Activated CD8-positive, alpha-beta memory T cell treated with anti-CD3 and anti-CD28 coated beads, Interleukin-2, amount 50 U/mL, for 1 hour (primary cell): ENCODE data around the gene CALHM3.
"Not testable (repeated sequence)": the region's sequence is repeated elsewhere in the genome, so short reads cannot be mapped to it uniquely, and the experiment has no call there.

Source experiments
- DNase-seq: peaks from one replicate; pipeline ENCODE4 v3.0.0-alpha.2; 2020; ENCODE audit errors: extremely low read depth

CALHM3 gene, protein sequence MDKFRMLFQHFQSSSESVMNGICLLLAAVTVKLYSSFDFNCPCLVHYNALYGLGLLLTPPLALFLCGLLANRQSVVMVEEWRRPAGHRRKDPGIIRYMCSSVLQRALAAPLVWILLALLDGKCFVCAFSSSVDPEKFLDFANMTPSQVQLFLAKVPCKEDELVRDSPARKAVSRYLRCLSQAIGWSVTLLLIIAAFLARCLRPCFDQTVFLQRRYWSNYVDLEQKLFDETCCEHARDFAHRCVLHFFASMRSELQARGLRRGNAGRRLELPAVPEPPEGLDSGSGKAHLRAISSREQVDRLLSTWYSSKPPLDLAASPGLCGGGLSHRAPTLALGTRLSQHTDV

DNA sequence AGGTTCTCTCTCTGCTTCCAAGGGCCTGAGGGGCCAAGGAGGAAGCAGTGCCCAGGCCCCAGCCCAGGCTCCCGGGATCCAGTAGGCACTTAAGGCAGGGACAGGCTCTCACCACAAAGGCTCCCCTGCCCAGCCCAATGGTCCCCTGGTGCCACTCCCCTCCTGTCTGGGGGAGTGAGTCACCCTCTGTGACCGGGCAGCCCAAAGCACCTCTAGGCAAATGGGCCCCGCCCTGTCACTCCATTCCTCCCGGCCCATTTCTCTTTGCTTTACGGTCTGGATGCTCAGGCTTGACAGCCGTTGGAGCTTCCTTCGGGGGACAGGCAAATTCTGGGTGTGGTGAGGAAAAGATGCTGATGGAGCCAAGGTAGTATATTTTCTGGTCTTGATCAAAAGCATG is at the start of gene CALHM3:
Gene CALHM3, minus strand, starts transcription at position 106 of the 400 bp plus-strand sequence. CDS start 208 bp downstream, outside the sequence.
- DNase-seq = no peak

DNA sequence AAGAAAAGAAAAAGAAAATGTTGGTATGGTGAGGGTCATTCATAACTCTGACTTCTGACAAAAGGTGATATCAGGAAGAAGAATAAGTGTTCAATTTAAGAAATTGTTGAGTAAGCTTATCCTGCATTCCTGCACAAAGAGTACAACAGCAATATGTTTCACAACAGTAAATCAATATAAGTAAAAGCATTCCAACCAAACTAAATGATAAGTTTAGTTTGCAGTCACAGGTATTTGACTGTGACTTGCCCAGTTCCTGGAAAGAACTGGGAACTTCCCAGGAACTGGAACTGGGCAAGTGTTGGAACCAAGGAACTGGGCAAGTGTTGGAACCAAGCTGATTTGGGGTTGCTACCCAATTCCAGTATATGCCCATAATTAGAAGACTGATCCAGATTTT is 49.5 kb upstream of the CALHM3 start:
- no peak for DNase-seq

DNA sequence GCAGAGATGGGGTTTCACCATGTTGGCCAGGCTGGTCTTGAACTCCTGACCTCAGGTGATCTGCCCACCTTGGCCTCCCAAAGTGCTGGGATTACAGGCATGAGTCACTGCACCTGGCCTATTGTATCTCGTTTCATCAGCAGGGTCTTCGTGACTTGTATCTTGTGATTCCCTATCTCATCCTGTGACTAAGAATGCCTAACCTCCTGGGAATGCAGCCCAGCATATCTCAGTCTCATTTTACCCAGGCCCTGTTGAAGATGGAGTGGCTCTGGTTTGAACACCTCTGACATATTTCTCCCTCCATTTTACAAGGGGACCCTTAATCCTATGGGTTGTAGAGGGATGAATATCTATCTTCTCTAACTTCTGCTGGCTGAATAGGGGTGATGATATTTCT is 48.4 kb upstream of the CALHM3 start:
- DNase-seq = not testable (repeated sequence)

DNA sequence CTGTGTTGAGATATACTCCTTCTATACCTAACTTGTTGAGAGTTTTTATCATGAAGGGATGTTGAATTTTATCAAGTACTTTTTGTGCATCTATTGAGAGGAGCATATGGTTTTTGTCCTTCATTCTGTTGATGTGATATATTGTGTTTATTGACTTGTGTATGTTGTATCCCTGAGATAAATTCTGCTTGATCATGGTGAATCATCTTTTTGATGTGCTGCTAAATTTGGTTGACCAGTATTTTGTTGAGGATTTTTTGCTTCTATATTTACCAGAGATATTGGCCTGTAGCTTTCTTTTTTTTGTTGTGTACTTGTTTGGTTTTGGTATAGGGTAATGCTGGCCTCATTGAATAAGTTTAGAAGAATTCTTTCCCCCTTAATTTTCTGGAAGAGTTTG is 46.9 kb upstream of the CALHM3 start:
- DNase-seq = no peak

DNA sequence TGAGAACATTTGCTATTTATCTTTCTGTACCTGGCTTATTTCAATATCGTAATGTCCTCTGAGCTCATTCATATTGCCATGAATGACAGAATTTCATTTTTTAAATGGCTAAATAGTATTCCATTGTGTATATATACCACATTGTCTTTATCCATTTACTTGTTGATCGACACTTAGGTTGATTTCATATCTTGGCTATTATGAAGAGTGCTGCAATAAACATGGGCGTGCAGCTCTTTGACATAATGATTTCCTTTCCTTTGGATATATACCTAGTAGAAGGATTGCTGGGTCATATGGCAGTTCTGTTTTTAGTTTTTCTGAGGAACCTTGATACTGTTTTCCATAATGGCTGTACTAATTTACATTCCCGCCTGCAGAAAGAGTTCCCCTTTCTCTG is 44.6 kb upstream of the CALHM3 start:
- no peak for DNase-seq

DNA sequence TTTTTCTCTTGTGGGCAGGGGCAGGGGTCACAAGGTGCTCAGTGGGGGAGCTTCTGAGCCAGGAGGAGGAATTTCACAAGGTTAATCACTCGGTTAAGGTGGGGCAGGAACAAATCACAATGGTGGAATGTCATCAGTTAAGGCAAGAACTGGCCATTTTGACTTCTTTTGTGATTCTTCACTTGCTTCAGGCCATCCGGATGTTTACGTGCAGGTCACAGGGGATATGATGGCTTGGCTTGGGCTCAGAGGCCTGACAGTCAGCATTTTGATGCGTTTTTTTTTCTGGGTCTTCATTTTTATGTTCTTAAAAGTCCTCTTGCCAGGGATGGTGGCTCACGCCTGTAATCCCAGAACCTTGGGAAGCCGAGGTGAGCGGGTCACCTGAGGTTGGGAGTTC is 43.0 kb upstream of the CALHM3 start:
- DNase-seq = not testable (repeated sequence)

DNA sequence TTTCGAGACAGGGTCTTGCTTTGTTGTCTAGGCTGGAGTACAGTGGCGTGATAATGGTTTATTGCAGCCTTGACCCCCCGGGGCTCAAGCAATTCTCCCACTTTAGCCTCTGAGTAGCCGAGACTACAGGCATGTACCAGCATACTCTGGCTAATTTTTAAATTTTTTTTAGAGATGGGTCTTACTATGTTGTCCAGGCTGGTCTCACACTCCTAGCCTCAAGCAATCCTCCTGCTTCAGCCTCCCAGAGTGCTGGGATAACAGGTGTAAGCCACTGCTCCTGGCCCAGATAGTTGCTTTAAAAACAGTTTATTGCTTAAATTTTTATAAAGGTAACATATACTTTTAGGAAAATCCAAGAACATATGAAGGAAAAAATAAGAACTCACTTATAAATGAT is 40.8 kb upstream of the CALHM3 start:
- no peak for DNase-seq

DNA sequence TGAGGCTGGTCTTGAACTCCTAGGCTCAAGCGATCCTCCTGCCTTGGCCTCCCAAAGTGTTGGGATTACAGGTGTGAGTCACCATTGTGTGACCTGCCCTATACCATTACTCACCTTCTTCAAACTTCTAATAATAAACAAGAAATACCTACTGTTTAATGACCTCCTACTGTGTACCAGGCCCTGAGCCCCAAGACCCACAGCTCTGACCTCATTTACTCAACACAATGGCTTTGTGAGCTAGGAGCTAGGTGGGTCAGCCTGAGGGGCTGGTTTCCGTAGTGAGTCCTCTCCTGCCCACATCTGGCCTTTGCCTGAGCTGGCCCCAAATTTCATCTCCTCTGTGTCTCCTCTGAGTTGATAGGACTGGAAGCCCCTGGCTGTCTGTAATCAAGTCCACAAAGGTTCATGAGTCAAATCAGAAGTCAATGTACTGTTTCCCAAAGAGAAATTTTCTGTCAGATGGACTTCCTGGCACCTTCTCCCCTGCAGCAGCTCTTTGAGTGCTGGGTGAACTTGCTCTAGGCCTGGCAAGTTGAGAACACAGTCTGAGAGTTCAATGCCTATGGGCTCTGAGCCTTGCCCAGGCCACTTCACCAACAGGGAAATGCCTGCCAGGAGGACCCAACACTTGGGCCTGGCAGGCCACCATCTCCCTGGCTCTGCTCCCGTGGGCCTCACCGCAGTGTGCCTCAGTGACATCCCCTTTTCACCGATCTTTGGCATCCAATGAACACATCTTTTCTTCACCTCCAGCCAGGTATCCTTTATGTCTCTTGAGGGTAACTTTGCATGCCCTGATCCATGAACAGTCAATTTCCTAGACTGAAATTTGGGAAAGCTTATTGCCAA is 38.4 kb upstream of the CALHM3 start:
- DNase-seq = no peak

DNA sequence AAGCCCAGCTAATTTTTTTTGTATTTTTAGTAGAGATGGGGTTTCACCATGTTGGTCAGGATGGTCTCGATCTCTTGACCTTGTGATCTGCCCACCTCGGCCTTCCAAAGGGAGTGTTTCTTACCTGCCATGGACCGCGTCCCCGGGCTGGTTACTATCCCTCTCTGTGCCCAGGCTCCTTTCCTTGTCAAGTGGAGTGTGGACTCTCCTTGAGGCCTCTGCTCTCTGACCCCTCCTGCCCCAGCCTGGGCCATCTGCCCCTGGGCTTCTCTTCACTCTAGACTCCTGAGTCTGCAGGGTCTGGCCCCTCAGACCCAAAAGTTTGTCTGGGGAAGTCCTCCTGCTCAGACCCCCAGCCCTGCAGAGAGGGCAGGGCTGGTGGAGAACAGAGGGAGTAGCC is 35.2 kb upstream of the CALHM3 start:
- no peak for DNase-seq

DNA sequence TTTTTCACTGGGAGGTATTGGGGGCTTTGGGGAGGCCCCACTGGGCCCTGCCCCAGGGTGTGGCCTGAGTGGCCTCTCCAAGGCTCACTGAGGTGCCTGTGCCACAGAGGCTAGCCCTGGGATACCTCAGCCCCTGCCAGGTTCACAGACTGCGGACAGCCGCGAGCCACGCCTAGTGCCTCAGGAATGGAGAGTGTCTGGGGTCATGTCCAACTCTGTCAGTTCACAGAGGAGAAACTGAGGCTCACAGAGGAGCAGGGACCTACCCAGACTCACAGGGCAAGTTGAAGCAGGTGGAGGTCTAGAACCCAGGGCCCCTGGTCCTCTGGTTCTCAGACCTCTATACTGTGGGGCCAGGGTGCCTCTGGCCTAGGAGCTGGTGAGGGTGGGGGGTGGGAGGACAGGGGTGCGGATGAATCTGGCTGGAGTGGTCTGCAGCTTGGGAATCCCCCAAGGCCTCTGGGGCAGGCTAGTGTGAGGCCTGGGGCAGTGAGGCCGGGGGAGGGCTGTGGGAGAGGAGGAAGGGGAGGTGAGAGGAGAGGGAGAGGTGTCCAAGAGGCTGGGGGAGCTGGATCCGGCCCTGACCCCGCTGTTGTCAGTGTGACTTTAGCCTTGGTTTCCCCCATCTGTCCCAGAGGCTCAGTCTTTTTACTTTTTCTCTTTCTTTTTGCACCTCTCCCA is 34.5 kb upstream of the CALHM3 start:
- DNase-seq = no peak

DNA sequence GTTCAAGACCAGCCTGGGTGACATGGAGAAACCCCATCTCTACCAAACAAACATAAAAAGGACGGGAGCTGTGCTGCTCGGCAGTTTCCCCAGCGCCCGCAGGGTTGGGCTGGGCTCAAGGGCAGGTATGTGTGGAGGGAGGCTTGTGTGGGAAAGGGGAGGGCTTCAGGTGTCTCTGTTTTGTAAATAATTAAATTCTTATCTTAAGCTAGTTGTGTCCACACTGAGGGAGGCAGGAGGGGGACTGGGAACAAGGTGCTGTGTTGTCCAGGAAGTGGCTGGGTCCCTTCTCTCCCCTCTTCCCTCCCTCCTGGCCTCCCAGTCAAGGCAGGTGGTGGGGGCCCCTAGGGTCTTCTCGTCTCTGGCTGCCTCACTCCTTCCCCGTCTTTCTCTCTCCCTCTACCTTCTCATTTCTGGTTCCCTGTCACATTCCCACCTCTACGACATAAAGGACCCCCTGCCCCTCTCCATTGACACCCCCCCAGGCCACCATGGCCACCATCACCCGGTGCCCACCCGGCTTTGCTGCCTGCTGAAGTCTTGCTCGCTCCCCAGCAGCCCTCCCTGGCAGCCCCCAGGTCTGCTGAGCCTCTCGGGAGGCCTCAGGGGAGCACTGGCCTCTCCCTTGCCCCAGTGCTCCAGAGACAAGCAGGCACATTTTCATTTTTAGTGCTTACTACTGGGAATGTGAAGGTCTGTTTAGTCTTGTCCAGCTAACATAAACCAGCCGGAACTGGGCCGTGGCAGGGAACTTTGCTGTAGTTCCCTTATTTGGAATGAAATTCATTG is 33.7 kb upstream of the CALHM3 start:
- DNase-seq = no peak

DNA sequence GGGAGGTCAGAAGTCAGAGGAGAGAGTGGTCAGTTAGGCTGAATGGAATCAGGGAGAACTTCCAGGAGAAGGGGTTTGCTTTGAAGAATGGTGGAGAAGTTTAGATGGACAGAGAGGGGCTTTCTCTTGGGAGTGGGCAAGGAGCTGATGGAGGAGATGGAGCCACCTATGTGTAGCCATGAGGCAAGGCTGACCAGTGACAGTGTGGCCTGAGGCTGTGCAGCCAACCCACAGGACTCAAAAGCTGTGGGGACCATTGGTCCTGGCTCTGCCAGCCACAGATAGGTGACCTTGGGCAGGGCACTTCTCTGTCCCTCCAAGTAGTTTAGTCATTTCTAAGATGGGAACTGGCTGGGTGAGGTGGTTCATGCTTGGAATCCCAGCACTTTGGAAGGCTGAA is 33.1 kb upstream of the CALHM3 start:
- DNase-seq = no peak

DNA sequence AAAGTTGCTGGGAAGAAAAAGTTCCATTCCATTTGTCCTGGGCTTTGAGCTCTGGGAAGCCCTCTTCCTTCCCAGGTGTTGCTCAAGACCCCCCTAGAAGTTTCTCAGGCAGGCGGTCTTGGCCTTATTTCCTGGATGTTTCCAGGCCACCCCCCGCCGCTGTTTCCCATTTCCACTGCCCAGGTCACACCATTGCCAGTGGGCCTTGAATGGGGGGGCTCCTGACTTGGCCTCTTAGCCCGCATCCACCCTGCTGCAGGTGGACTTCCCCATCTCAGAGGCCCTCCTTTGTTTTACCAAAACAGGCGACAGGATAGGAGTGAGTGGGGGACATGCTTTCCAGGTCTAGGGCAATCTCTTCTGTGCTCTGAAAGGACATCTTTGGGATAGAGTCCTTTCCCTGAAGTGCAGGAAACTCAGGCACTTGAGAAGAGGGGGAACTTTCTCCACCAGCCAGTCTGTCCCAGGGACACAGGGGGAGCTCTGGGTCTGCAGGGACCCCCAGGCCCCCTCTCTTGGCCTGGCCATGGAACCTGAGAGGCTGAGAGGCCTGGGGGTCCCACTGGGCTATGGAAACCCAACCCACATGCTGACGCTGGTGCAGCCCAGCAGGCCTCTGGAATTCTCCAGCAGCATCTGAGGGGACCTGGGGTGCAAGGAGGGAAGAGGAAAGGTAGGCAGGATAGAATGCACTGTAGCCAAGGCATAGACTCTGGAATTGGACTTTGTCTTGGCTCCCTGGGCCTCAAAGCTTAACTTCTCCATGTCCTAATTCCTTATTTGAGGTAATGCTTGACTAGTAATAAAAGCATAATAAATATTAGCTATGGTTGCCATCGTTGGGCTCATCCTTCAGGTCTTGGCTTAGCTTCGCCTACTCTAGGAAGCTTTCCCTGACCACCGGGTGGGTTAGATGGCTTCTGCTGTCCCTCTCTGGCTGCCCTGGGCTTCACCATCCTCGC is 32.0 kb upstream of the CALHM3 start:
- no peak for DNase-seq

DNA sequence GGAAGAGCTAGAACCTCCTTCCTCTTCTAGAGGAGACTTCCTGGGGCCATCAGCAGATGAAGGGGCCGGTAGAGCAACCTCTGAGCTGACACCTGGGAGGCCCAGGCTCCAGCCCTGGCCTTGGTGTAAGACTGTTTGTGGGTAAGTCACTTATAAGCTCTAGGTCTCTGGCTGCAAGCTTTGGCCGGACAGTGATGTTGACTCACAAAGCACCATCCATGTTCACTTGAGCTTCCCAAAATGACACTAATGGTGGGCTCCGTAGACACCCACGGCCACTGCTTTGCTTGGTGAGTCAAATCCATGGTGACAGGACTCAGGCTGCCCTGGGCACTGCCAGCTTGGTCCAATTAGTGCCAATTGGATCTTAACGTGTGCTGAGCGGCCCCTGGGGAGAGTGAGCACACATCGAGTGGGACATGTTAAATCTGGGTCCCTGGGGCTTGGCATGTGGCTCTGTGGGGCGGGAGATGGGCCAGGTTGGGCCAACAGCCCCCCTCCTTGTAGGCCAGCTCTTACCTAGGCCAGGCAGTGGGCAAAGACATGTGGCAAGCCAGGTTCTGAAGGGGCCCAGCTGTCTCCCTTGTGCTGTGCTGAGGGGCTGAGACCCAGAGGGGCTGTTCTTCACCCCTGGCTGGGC is 31.1 kb upstream of the CALHM3 start:
- DNase-seq = no peak

DNA sequence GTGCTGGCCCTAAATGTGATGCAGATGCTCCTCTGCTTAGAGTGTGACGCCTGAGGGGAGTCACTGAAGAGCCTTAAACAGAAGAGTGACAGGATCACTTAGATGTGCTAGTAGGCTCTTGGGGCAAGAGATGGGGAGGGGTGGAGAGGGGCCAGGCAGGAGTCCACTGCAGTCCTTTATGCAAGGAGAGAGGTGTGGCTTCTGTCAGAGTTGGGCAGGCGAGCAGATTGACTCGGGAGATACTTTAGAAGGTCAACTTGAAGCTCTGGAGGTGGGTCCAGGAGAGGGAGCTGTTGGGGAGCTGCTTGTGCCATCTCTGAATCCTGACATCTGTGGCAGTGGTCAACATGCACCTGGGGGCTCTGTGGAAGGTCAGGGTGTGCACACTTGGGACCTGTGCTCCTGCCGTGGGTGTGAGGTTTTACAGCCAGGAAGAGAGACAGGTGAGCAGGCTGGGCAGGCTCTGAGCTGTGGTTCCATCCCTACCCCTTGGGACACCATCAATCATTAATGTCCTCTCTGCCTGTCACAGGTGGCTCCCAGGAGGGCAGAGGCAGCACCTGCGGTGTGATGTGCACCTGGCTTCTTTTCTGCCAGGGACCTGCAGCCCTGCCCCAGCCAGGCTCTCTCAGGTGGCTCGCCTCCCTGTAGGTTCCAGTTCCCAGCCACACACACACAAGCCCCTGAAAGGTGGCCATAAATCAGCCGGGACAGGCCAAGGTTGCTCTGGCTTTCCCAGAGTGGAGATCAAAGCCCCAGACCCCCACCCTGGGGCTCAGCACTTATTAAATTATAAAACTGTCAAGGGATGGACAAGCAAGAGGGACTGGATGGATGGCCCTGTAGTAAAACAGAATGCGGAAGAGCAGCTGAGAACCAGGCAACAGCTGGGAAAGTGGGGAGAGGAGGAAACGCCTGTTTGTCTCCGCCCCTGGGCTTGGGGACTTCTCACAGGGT is 28.5 kb upstream of the CALHM3 start:
- no peak for DNase-seq

DNA sequence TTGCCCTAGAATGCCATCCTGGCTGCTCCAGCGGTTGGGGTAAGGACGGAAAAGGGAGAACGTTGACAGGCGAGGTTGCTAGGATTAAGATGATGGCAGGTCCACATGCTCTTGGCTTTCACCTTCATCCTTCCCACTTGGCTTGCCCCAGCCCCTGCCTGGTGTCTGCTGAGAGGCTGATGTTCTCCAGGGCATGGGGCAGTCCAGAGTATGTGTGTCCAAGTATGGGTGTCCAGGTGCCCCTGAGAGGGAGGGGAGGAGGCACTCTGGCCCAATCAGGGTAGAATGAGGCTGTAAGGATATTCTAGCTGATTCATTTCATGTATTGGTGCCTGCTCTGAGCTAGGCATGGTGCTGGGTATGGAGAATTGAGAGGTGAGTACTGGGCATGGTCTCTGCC is 27.0 kb upstream of the CALHM3 start:
- DNase-seq = no peak

DNA sequence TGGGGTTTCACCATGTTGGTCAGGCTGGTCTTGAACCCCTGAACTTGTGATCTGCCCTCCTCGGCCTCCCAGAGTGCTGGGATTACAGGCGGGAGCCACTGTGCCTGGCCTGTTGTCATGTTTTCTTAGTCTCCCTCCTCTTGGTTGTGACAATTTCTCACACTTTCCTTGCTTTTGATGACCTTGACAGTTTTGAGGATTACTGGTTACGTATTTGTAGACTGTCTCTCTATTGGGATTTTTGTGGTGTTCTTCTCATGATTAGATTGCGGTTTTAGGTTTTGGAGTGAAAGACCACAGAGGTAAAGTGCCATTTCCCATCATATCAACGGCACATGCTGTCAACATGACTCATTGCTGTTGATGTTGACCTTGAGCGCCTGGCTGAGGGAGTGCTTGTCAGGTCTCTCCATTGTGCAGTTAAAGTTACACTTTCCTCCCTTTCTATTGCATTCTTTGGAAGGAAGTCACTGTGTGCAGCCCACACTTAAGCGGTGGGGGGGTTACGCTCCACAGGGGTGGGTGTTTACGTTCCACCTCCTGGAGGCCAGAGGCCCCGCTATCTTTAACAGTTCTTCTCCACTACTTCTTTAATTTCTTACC is 25.2 kb upstream of the CALHM3 start:
- DNase-seq = no peak

DNA sequence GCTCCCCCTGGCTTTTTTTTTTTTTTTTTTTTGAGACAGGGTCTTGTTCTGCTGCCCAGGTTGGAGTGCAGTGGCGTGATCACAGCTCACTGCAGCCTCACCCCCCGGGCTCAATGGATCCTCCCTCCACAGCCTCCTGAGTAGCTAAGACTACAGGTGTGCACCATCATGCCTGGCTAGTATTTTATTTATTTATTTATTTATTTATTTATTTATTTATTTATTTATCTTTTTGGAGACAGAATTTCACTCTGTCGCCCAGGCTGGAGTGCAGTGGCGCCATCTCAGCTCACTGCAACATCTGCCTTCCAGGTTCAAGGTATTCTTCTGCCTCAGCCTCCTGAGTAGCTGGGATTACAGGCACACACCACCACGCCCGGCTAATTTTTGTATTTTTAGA is 24.7 kb upstream of the CALHM3 start:
- not testable (repeated sequence) for DNase-seq
